GM19240 (cell line): ENCODE data around the gene TAS2R13.

ENCODE experiments used
- DNase-seq: peaks from one replicate; pipeline ENCODE4 v3.0.0; 2011; ENCODE audit warnings: low spot score; ENCODE audit not compliant: insufficient read length

The TAS2R13 gene

GRCh38 chr12:10873378-10873777, 36.0 kb downstream of the TAS2R13 start:
- DNase-seq = no peak

GRCh38 chr12:10867381-10867780, 42.0 kb downstream of the TAS2R13 start:
- no peak for DNase-seq

- no peak for DNase-seq
These were observed 45.7 kb downstream of the TAS2R13 start for GRCh38 chr12:10863512-10864218.

GRCh38 chr12:10861366-10861765, 48.0 kb downstream of the TAS2R13 start:
- no peak for DNase-seq
